ENCODE data around the gene FGF7.

DNA sequence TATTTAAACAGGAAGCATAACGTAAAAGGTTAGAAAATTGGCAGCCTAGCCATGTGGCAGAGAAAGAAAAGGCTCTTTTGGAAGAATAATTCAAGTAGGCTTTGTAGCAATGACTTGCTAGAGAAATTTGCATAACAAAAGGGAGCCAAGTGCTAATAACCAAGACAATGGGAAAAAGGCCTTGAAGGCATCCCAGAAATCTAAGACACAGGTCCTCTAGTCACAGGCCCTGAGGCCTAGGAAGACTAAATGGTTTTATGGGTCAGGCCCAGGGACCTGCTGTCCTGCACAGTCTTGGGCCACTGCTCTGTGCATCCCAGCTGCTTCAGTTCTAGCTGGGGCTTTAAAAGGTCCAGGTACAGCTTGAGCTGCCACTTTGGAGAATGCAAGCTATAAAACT lies 78.5 kb downstream of the FGF7 start:
- TF ChIP-seq, protein P1, sequence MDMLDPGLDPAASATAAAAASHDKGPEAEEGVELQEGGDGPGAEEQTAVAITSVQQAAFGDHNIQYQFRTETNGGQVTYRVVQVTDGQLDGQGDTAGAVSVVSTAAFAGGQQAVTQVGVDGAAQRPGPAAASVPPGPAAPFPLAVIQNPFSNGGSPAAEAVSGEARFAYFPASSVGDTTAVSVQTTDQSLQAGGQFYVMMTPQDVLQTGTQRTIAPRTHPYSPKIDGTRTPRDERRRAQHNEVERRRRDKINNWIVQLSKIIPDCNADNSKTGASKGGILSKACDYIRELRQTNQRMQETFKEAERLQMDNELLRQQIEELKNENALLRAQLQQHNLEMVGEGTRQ (IDR thresholded peaks at IDR 0.05; ENCODE audit: borderline replicate concordance, low read depth, low read length) = no peak
- TF ChIP-seq NFIC (IDR thresholded peaks at IDR 0.05; ENCODE audit: low read depth, low read length) = no peak
- TF ChIP-seq CEBPB (IDR thresholded peaks at IDR 0.05; ENCODE audit: borderline replicate concordance in 1 of 2, low read depth in 2 of 2, low read length in 2 of 2) = no peak
- no peak for TF ChIP-seq CTCF (IDR thresholded peaks at IDR 0.05 in 2 of 3, conservative IDR thresholded peaks at IDR 0.05 in 1 of 3; ENCODE audit: control insufficient read depth in 2 of 3, extremely low read depth in 1 of 3, insufficient read depth in 1 of 3, low read depth in 3 of 3, low read length in 3 of 3)
- no peak for TF ChIP-seq EP300 (IDR thresholded peaks at IDR 0.05; ENCODE audit: borderline replicate concordance in 1 of 2, control insufficient read depth in 1 of 2, low read depth in 2 of 2, low read length in 2 of 2)
- TF ChIP-seq SREBF2 (IDR thresholded peaks at IDR 0.05; ENCODE audit: low read length) = no peak
- no peak for TF ChIP-seq CEBPZ (IDR thresholded peaks at IDR 0.05; ENCODE audit: low read depth, low read length)
- TF ChIP-seq YY1 (IDR thresholded peaks at IDR 0.05; ENCODE audit: low read depth, low read length) = no peak
- no peak for TF ChIP-seq RAD21 (IDR thresholded peaks at IDR 0.05; ENCODE audit: insufficient read depth, low read depth, low read length)
- TF ChIP-seq MXI1 (IDR thresholded peaks at IDR 0.05; ENCODE audit: low read depth, low read length) = no peak
- TF ChIP-seq ATF7 (IDR thresholded peaks at IDR 0.05; ENCODE audit: low read depth) = no peak
- no peak for TF ChIP-seq NR2C2 (IDR thresholded peaks at IDR 0.05; ENCODE audit: borderline replicate concordance, control insufficient read depth, insufficient read length, low read depth)
- no peak for TF ChIP-seq ZNF217 (IDR thresholded peaks at IDR 0.05)
